Activated naive CD8-positive, alpha-beta T cell treated with anti-CD3 and anti-CD28 coated beads, Interleukin-2, amount 10 ng/mL, durations not matched to agents 7 days and 5 days (primary cell): Measurements from ENCODE around the gene NDUFAF8. TPM values are rescaled to one million over a fixed set of nuclear protein-coding genes. Genes with fewer than 3 reads are reported as not detected.
A peak's percentile ranks its signal among the peaks of the same experiment; 100 is the strongest.

Experiments
- ATAC-seq: fragments of 150-1000 bp; cut with Tn5 transposase; one replicate; pipeline ENCODE4 v1.10.0; 2021; ENCODE audit warnings: low read depth, moderate library complexity
- POLR2A ChIA-PET: fragments of 350-600 bp; sonication (Branson Sonifier 250); formaldehyde crosslinking; loops from one replicate; lab custom pipeline; 2021; ENCODE audit warnings: antibody characterized with exemption; lab: Charles Lee
- DNase-seq: peaks from one replicate; pipeline ENCODE4 v3.0.0; 2021
- H3K27ac Mint-ChIP-seq: one replicate; pipeline ENCODE4 v1.8.0; 2022; ENCODE audit warnings: mild to moderate bottlenecking, mixed read lengths
- H3K27me3 Mint-ChIP-seq: one replicate; pipeline ENCODE4 v1.8.0; 2022; ENCODE audit warnings: mild to moderate bottlenecking, moderate library complexity, mixed read lengths
- H3K36me3 Mint-ChIP-seq: one replicate; pipeline ENCODE4 v1.8.0; 2021; ENCODE audit warnings: mild to moderate bottlenecking, mixed read lengths
- H3K4me1 Mint-ChIP-seq: one replicate; pipeline ENCODE4 v1.8.0; 2021; ENCODE audit warnings: mixed read lengths
- H3K4me3 Mint-ChIP-seq: one replicate; pipeline ENCODE4 v1.8.0; 2022; ENCODE audit warnings: mild to moderate bottlenecking, moderate library complexity, mixed read lengths
- H3K9me3 Mint-ChIP-seq: one replicate; pipeline ENCODE4 v1.8.0; 2021; ENCODE audit warnings: mixed read lengths
- total RNA-seq, 2 experiments: library from RNA; stranded (reverse); gene quantifications; one replicate each; pipeline ENCODE4 v1.2.3, GENCODE V29; 2021

The NDUFAF8 gene
- total RNA-seq, 2 experiments from 2014 or later = 33.0 to 44.6 TPM

DNA sequence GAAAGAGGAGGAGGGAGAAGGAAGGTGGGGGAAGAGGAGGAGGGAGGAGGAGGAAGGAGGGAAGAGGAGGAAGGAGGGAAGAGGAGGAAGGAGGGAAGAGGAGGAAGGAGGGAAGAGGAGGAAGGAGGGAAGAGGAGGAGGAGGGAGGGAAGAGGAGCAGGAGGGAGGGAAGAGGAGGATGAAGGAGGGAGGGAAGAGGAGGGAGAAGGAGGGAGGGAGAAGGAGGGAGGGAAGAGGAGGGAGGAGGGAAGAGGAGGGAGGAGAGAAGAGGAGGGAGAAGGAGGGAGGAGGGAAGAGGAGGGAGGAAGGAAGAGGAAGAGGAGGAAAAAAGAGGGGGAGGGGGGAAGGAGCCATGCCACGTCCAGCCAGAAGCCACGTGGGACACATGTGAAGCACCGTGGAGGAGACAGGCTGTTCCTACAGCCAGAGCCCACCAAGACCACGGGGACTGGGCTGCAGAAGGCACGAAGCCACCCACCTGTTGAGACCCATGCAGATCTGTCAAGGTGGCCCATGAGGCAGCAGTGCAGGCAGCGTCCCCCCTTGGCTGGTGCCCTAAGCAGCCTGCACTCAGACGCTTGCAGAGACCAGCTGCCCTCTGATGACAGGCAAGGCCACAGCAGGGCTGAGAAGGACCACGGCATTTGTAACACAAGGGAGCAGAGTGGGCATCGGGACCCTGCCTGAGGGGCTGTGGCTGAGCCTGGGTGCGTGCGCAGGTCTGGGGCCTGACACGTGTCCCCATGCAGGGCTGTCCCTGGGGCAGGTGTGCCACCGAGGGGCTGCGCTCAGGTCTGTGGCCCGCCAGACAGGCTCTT, 10.3 kb downstream of the NDUFAF8 start:
- DNase-seq = no peak
- Mint-ChIP-seq H3K9me3 (no peaks in the 10 kb centered on the region), H3K27me3 (no peaks in the 10 kb centered on the region), H3K27ac (no peak overlapping the region), H3K4me3 (no peak overlapping the region), H3K36me3 (peaks cover 10% of the 10 kb centered on the region), H3K4me1 (peaks cover 12% of the 10 kb centered on the region)
- ATAC-seq = no peak
- POLR2A ChIA-PET = no interaction called here

- no peaks in the 10 kb centered on the region for H3K9me3 Mint-ChIP-seq
- H3K27ac Mint-ChIP-seq = no peak overlapping the region
- DNase-seq = no peak
- peaks cover 12% of the 10 kb centered on the region for H3K4me1 Mint-ChIP-seq
- no peak for ATAC-seq
- no peak overlapping the region for H3K4me3 Mint-ChIP-seq
- no peaks in the 10 kb centered on the region for H3K27me3 Mint-ChIP-seq
- H3K36me3 Mint-ChIP-seq = peaks cover 10% of the 10 kb centered on the region
- POLR2A ChIA-PET = no interaction called here
Measured at GRCh38 chr17:81250286-81251093, 11.4 kb downstream of the NDUFAF8 start.

- no peak for ATAC-seq
- Mint-ChIP-seq H3K9me3 (no peaks in the 10 kb centered on the region), H3K36me3 (peaks cover 10% of the 10 kb centered on the region), H3K27me3 (no peaks in the 10 kb centered on the region), H3K4me3 (no peak overlapping the region), H3K4me1 (peaks cover 12% of the 10 kb centered on the region), H3K27ac (no peak overlapping the region)
- POLR2A ChIA-PET = no interaction called here
- no peak for DNase-seq
Measured at GRCh38 chr17:81251094-81251708, 12.1 kb downstream of the NDUFAF8 start.

DNA sequence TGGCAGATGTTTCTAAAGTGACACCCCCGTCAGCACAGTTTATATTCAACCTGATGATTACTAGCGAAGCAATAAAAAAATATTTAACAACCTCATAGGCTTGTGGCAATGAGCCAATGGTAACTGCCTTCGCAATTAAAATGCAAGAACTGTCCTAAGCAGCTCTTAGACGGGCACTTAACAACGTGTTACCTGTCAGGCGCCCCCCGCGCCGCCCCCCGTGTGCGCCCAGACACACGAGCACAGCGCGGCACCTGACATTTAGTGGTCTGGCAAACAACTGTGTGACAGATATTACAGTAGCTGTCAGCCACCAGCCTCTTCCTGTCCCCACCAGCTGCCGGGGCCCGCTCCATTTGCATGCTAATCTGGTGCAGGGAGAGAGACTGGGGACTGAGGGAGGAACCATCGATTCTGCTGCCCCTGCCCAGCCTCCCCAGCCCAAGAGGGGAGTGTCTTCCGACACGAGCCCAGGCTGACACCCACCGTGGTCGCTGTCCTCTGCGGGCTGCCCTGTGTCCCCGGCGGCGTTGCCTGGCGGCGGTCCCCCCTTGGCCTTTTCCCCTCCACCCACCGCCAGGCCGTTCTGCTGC, 12.7 kb downstream of the NDUFAF8 start:
- Mint-ChIP-seq H3K4me3 (no peak overlapping the region), H3K36me3 (peaks cover 10% of the 10 kb centered on the region), H3K27ac (no peak overlapping the region), H3K9me3 (no peaks in the 10 kb centered on the region), H3K4me1 (peaks cover 12% of the 10 kb centered on the region), H3K27me3 (no peaks in the 10 kb centered on the region)
- ATAC-seq (peak; percentile 41), DNase-seq (no peak)
- POLR2A ChIA-PET = interaction anchor here (0.6 kb wide), 1 partner anchor 256 kb away, joined by 3 read pairs; no protein-coding TSS in a partner anchor

DNA sequence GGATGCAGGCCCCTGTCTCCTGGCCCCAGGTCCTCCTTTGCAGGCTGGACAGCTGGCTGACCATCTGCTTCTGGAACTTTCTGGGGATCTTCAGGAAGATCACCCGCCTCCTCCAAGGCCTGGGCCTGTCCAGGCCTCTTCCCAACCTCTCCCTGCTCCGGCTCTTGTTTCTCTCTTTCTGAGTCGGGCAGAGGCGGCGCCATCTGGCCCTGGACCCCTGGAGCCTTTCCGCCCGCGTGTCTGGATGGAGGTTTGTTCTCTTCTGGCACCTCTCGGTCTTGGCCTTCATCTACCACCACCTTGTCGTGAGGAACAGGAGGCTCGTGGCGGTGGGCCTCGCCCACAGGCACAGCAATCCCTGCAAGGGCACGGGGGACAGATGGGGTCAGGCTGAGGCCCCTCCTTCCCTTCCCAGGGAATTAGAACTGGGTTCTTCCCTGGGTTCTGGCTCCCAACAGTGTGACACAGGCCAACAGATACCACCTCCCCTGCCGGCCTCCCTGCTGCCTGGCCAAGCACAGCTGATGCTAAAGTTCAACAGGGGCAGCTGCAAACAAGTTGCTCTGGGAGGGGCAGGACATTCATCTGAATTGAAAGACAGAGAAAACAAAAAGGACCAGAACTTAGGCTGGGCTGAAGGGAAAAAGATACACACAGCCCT, 13.3 kb downstream of the NDUFAF8 start:
- H3K36me3 Mint-ChIP-seq = peaks cover 10% of the 10 kb centered on the region
- peaks cover 12% of the 10 kb centered on the region for H3K4me1 Mint-ChIP-seq
- H3K27ac Mint-ChIP-seq = no peak overlapping the region
- ATAC-seq = no peak
- H3K27me3 Mint-ChIP-seq = no peaks in the 10 kb centered on the region
- H3K4me3 Mint-ChIP-seq = no peak overlapping the region
- no peak for DNase-seq
- no peaks in the 10 kb centered on the region for H3K9me3 Mint-ChIP-seq
- POLR2A ChIA-PET = interaction anchor here (0.6 kb wide), 1 partner anchor 255 kb away, joined by 3 read pairs; no protein-coding TSS in a partner anchor

GRCh38 chr17:81252987-81253329, 13.8 kb downstream of the NDUFAF8 start:
- peaks cover 10% of the 10 kb centered on the region for H3K36me3 Mint-ChIP-seq
- no peaks in the 10 kb centered on the region for H3K9me3 Mint-ChIP-seq
- H3K27ac Mint-ChIP-seq = peak overlapping the region; percentile 59
- no peaks in the 10 kb centered on the region for H3K27me3 Mint-ChIP-seq
- H3K4me3 Mint-ChIP-seq = no peak overlapping the region
- POLR2A ChIA-PET = no interaction called here
- peaks cover 12% of the 10 kb centered on the region for H3K4me1 Mint-ChIP-seq
- no peak for ATAC-seq
- DNase-seq = no peak

DNA sequence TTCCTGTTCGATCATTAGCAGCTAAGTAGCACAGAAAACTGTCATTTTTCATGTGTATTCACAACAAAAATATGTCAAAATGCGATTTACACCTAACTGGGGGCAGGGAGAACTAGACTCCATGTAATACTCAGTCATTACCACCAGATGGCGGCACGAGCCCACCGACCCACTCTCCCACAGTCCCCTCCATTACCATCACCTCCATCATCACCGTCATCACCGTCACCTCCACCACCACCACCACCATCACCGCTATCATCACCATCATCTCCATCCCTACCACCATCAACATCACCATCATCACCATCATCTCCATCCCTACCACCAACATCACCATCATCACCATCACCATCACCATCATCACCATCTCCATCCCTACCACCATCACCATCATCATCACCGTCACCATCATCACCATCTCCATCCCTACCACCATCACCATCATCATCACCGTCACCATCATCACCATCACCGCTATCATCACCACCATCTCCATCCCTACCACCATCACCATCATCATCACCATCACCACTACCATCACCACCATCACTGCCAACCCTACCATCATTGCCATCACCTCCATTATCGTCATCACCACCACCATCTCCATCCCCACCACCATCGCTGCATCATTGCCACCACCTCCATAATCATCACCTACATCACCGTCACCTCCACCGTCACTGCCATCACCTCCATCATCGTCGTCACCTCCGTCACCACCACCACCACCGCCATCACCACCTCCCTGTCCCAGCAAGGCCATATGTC, 14.4 kb downstream of the NDUFAF8 start:
- POLR2A ChIA-PET = no interaction called here
- H3K9me3 Mint-ChIP-seq = no peaks in the 10 kb centered on the region
- peaks cover 12% of the 10 kb centered on the region for H3K4me1 Mint-ChIP-seq
- H3K27ac Mint-ChIP-seq = peak overlapping the region; percentile 59
- peaks cover 10% of the 10 kb centered on the region for H3K36me3 Mint-ChIP-seq
- ATAC-seq (peak; percentile 47), DNase-seq (peak; percentile 63)
- H3K27me3 Mint-ChIP-seq = no peaks in the 10 kb centered on the region
- no peak overlapping the region for H3K4me3 Mint-ChIP-seq

DNA sequence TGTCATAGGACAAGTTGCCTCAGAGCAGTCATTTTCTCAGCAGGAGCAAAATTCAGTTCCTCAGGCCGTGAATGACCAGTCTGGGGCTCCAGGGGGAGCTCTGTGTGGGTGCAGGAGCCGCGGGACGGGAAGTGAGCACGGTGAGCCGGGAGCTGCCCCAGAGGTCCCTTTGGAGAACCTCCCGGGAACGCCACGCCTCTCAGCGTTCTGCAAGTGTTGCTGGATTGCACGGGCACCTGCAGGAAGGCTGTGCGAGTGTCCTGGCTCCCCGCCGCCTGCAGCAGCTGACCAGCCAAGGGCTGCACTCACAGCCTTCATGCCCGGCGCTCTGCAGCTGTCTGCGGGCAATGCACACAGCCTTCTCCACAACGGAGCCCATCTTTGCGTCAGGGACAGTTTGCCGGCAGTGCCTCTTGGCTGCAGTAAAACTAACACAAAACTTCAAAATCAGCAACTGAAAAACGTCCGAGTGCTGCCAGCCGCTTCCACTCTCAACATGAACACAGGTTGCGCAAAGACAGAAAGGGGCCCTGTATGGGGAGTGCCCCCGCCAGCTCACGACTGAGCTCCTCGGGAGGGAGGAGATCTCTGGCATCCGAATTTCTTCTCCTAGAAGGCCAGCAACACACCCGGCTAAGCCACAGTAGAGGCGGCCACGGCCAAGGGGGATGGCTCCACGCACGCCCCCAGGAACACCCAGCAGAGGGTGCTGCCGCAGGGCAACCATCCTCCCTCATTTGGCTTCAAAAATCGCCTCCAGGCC, 16.0 kb downstream of the NDUFAF8 start:
- no peak for DNase-seq
- no peak overlapping the region for H3K4me3 Mint-ChIP-seq
- H3K36me3 Mint-ChIP-seq = peaks cover 10% of the 10 kb centered on the region
- POLR2A ChIA-PET = no interaction called here
- H3K27me3 Mint-ChIP-seq = no peaks in the 10 kb centered on the region
- H3K27ac Mint-ChIP-seq = no peak overlapping the region
- no peaks in the 10 kb centered on the region for H3K9me3 Mint-ChIP-seq
- no peak for ATAC-seq
- peaks cover 12% of the 10 kb centered on the region for H3K4me1 Mint-ChIP-seq

DNA sequence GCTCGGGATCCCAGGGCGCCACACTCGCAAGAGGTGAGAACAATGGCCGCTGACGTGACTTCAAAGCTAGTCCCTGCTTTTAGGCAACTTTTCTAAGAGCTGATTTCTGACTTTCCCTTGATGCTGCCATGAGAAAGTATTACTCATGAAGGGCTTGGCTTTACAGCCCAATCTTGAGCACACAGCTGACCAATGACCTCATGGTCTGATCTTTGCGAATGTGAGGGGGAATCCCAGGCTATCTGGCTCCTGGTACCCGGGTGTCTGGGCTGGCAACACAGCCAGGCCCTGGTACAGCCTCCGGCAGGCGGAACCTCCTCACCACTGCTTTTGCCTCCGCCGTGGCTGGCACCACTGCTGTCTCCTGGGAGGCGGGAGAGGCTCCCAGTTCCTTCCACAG, 17.5 kb downstream of the NDUFAF8 start:
- H3K27me3 Mint-ChIP-seq = no peaks in the 10 kb centered on the region
- POLR2A ChIA-PET = no interaction called here

GRCh38 chr17:81257533-81257932, 18.4 kb downstream of the NDUFAF8 start:
- no peak for ATAC-seq
- no peak overlapping the region for H3K27ac Mint-ChIP-seq
- POLR2A ChIA-PET = no interaction called here

More for the DNA sequence above, 17.5 kb downstream of the NDUFAF8 start:
- peaks cover 12% of the 10 kb centered on the region for H3K4me1 Mint-ChIP-seq
- peaks cover 10% of the 10 kb centered on the region for H3K36me3 Mint-ChIP-seq
- no peak for DNase-seq
- H3K27ac Mint-ChIP-seq = no peak overlapping the region
- no peak overlapping the region for H3K4me3 Mint-ChIP-seq
- no peak for ATAC-seq
- no peaks in the 10 kb centered on the region for H3K9me3 Mint-ChIP-seq

DNA sequence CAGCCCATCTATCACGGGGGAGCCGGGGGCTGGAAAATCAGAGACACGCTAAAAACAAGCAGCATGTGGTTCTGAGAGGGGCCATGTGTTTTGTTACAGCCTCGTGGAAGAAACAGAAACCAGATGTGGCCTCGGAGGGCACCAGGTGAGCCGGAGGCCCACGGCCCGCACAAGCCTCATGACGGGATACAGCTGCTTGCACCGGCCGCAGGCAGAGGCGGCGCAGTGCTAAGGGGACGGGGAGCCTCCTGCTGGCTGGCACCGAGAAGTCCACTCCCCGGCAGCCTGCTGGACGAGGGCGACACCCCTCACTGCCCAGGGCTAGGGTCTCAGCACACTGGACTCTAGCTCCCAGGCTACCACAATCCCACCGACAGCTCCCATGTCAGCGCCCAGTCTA, 19.2 kb downstream of the NDUFAF8 start:
- Mint-ChIP-seq H3K4me3 (no peak overlapping the region), H3K27ac (no peak overlapping the region), H3K4me1 (peaks cover 7% of the 10 kb centered on the region), H3K27me3 (no peaks in the 10 kb centered on the region), H3K36me3 (peaks cover 7% of the 10 kb centered on the region), H3K9me3 (no peaks in the 10 kb centered on the region)
- ATAC-seq (no peak), DNase-seq (no peak)
- POLR2A ChIA-PET = no interaction called here

More at GRCh38 chr17:81257533-81257932, 18.4 kb downstream of the NDUFAF8 start:
- H3K4me3 Mint-ChIP-seq = no peak overlapping the region
- no peaks in the 10 kb centered on the region for H3K27me3 Mint-ChIP-seq
- peaks cover 10% of the 10 kb centered on the region for H3K36me3 Mint-ChIP-seq
- DNase-seq = no peak
- no peaks in the 10 kb centered on the region for H3K9me3 Mint-ChIP-seq
- peaks cover 10% of the 10 kb centered on the region for H3K4me1 Mint-ChIP-seq
